HG03571 (cell line): ENCODE data around the gene PGLYRP3.
"Not testable (repeated sequence)": the region's sequence is repeated elsewhere in the genome, so short reads cannot be mapped to it uniquely, and the experiment has no call there.

Source experiments
- ATAC-seq: cut with Tn5 transposase; IDR thresholded peaks from one replicate; pipeline ENCODE4 v1.9.1; 2021; ENCODE audit not compliant: unreplicated experiment

Gene PGLYRP3

DNA sequence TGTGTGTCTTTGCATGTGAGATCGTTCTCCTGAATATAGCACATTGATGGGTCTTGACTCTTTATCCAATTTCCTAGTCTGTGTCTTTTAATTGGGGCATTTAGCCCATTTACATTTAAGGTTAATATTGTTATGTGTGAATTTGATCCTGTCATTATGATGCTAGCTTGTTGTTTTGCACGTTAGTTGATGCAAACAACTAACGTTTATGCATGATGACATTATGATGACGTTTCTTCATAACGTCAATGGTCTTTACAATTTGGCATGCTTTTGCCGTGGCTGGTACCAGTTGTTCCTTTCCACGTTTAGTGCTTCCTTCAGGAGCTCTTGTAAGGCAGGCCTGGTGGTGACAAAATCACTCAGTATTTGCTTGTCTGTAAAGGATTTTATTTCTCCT, 5.4 kb upstream of the PGLYRP3 start:
- ATAC-seq = not testable (repeated sequence)

DNA sequence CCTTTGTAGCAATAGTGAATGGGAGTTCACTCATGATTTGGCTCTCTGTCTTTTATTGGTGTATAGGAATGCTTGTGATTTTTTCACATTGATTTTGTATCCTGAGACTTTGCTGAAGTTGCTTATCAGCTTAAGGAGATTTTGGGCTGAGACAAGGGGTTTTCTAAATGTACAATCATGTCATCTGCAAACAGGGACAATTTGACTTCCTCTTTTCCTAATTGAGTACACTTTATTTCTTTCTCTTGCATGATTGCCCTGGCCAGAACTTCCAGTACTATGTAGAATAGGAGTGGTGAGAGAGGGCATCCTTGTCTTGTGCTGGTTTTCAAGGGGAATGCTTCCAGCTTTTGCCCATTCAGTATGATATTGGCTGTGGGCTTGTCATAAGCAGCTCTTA, 3.3 kb upstream of the PGLYRP3 start:
- not testable (repeated sequence) for ATAC-seq

DNA sequence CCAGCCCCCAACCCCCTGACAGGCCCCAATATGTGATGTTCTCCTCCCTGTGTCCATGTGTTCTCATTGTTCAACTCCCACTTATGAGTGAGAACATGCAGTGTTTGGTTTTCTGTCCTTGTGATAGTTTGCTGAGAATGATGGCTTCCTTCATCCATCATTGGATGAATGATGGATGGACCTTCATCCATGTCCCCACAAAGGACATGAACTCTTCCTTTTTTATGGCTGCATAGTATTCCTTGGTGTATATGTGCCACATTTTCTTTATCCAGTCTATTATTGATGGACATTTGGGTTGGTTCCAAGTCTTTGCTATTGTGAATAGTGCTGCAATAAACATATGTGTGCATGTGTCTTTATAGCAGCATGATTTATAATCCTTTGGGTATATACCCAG, 1.6 kb upstream of the PGLYRP3 start:
- not testable (repeated sequence) for ATAC-seq

DNA sequence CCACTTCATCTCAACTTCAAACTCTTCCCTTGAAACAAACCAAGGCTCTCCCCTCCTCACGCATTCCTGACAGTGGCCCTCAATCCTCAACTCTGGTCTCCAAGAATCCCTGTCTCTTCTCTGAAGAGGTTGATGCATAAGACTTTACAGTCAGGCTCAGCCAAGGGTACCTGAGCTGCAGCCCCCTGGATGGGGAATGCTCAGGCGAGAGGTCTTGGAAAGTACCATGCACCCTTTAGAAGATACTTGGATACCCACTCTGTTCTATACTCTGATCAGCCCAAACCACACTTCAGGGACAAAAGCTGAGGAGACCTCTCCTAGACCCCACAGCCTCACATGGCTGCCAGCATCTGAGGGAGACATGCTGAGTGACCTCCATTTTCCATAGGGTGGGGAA, 536 bp upstream of the PGLYRP3 start:
- ATAC-seq = no peak

DNA sequence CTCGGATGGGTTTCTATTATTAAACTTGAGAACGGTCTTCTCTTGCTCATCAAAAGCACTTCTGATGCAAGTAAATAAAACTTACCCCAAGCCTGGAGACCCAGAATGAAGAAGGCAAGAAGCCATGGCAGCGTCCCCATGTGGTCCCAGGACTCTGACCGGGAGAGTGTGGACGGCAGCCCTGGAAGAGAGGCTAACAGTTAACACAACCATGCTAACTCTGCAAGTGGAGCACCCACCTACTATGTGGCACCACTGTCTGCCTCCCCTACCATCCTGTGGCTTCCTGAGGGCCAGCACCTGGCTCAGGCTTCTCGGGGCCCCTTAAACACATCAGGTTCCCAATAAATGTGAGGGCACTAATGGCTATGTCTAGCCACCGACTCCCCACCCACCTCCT, 2.2 kb downstream of the PGLYRP3 start:
- ATAC-seq = no peak

DNA sequence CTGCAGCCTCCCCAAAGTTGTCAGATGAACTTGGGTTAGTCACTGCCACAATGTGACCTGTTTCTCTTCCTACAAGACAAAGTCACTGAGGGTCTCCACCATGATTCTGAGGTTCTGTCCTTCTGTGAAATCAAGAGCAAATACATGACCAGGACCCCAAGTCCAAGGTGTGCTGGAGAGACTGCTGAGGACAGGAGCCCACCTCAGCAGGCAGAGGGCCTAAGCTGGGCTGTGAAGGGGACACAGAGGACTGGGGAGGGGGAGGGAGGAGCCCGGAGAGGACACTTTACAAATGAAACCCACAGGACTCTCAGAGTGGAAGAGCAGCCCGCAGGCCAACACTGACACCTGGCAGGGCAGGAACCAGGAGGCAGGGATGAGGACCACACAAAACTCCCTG, 3.3 kb downstream of the PGLYRP3 start:
- ATAC-seq = no peak

DNA sequence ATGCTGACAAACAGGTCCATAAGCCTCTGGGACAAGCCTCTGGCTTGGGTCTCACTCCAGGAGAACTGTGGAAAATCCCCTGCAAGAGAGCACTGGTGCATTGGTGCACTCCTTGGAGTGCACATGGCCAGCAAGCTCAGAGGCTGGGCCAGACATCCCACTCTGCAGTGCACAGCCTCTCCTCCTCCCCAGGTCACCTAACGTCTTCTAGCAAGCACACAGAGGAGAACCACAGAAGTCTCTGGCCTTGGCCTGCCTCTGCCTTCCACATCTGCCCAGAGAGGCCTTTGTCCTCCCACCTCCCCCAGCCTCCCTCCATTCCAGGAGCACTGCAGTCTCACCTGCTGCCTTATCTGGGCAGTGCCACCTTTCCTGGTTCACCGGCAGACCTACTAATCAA, 4.2 kb downstream of the PGLYRP3 start:
- no peak for ATAC-seq

DNA sequence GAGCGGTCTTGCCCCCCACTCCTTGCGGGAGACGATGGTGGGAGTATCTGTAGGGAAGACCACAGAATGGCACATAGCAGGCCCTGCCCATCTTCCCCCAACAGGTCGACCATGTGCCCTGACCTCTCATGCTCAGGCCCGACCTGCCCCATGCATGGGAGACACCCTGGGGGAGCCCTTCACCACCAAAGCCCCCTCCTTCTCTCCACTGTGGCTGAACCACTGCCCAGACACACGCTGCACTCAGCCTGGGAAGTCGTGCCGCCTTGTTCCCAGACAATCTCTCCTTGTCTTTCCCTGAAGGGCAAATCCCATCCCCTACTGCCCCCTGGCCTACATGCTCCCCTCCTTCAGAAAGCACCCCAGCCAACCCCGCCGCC, 5.5 kb downstream of the PGLYRP3 start:
- ATAC-seq = no peak

DNA sequence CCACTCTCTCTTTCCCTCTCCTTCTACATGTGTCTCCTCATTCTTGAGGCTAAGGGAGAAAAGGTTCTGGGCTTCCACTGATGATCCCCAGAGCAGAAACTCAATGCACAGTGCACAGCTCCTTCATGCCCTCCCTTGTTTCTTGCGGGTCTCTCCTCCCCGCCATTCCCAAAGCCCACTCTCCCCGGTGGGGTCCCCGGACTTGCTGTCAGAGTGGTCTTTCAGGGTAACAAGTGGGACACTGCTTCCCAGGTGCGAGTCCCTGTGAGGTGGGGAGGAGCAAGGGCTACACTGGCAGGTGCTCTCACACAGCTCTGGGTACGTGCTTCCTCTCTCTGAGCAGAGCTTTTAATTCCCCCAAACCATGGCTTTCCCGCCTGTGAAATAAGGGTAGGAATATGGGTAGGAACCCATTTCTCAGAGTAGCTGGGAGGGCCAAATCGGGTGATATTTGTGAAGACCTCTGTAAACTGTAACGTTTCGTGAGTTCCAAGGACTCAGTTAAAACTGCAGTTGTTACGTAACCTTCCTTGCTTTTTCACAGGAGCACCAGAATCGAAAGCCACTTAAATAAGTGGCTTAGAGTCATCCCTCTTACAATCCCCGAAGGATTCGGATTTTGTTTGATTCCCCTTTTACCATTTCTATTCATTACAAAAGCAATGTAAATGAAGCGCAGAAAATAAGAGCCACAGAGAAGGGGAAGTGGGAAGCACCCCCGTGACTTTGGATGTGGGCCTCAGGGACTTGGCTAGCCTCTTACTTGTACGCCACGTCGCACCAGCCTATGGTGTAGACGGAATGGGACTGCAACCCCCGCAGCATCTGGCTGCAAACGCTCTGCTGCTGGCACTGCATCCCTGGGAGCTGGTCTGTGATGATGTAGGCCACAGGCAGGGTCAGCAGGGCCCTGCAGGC, 6.2 kb downstream of the PGLYRP3 start:
- no peak for ATAC-seq

DNA sequence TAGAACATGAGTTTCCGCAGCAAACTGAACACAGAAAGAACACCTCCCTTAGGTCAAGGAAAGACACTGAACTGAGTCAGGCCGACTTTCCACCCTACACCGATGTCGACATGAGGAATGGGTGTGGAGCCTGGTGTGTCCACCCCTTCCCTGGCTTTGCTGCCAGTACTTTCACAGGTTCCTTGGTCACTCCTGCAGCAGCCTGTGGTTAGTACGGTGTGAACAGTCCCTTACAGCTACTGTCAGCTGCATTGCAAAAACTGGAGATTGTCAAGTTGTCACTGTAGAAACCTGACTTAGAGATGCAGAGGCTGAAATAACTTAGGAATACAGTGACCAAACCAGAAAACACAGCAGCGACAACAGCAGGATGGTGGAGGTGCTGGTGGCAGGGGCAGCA, 7.1 kb downstream of the PGLYRP3 start:
- no peak for ATAC-seq

DNA sequence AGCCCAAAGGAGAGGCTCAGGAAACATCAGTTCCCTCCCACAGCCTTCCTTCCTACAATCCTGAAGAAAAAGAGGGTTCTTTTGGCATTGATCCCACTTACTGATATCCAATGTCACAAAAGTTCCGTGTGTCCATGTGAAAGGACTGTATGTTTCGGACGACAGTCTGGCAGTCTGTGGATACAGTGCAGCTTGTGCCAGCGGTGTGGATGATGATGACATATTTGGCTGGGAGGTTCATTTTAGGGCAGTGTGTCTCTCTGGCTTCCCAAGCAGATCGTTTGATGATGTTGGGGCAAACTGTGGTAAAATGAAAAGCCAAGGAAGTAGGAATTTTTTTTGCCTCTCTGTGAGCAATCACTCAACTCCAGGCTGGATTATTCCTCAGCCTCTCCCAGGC, 10.4 kb downstream of the PGLYRP3 start:
- ATAC-seq = no peak

DNA sequence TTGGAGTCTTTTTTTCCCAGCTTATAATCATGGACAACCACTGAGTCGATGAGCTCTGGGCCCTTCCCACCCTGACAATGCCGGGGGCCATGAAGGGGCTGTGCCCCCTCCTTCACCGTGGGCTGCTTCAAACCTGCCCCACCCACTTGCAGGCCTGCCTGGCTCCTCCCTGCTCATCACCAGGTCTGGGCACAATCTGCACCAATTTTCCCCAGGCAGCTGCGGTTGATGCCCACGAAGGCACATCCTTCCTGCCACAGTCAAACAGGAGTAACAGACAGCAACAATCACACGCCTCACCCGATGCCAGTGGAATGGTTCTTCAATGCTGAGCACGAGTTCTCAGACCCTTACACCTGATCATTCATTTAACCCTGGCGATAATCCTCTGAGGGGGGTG, 18.9 kb downstream of the PGLYRP3 start:
- no peak for ATAC-seq

DNA sequence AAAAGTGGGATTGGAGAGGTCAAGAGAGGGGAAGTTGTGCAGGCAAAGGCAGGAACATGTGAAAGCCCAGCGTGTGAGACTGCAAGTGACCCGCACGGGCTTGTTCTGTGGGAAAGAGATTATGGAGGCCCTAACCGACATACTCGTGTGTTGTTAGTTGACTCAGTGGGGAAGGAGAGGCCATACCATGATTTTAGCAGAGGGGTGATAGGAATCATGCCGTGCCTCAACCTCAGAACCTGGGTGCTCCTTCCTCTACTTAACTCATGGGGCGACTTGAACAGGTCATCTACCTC, 19.3 kb downstream of the PGLYRP3 start:
- ATAC-seq = no peak

DNA sequence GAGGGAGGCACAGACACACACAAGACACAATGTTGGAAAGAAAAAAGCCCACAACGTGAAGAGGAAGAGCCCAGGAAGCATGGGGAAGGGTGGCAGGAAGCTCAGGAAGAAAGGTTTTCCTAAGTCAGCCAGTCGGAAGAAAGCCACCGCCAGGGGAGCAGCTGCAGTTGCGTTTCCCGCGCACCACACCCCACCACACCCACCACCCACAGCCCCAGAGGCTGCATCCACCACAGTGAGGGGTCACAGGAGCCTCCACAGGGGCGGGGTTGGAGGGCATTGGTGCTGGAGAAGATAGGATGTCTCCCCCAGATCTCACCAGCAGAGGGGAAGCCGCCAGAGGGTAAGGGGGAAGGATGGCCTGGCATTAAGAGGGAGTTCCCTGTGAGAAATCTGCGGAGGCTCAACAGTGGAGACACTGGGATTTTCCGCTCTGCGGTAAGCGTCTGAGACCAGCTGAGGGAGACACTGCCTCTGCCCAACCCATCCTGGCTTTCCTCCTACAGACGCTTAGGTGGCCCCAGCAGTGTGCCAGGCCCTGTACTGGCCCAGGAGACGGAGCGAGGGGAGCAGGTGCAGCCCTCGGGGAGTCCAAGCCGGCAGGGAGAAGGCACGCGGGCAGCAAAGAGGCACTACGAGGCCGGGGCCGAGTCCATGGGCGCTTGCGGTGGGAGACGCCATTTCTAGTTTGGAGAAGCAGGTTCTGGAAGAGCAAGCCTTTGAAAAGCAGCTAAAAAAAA, 19.8 kb downstream of the PGLYRP3 start:
- ATAC-seq = no peak

DNA sequence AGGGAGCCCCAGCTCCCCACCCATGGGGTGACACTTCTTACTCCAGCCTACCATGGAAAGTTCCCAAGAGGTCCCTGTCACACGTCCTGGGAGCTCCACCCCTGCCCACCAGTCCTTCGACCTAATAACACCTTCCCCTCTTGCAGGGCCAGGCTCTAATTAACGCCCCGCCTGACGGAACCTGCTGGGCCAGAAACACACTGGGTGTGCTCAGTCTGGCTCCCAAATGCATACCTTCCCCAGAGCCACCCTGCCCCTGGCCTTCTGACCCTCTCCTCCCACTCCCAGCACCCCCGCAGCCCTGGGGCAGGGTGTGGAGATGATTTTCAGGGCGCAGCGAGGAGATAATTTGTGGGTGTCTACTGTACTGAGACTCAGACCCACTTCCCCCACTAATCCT, 20.6 kb downstream of the PGLYRP3 start:
- no peak for ATAC-seq

DNA sequence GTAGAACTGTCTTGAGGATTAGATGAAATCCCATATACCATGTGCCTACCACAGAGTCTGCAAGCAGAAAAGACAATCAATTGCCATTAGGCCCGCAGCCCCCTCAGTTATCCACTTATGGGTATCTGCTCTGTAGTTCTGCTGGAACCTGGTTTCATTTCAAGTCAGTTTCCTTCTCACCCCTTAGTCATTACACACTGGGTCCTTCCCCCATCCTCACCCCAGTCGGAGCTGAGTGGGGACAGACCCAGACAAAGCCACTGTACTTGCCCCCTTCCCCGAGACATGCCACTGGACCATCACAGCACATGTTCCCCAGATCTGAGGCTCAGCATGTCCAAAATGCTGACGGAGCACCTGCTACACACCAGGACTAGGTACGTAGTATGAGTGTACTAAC, 21.2 kb downstream of the PGLYRP3 start:
- ATAC-seq = no peak

DNA sequence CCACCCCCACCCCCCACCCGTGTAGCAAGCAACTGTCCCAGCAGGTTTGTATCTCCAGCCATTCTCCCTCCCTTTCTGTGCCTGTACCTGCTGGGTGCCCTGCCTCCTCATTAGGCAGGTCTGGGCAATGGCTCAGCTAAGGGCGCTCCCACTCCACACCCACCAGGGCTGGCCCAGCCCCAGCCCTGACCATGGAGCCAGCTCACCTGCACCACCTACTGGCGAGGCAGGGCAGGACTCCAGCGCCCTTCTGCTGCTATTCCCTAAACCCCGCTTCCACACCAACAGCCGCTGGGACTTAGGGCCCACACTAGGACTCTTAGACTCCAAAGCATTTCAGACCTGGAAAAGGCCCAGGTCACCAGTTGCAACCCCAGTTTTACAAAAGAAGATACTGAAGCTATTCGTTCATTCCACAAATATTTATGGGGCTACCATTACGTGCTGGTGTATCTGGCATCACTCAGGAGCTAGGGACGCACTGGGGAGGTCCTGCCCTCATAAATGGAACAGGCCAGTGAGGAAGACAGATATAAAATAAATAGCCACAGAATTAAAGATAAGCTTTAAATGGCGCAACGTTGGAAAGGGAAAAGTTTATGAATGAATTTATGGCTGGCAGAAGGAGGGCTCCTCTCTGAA, 24.0 kb downstream of the PGLYRP3 start:
- no peak for ATAC-seq

DNA sequence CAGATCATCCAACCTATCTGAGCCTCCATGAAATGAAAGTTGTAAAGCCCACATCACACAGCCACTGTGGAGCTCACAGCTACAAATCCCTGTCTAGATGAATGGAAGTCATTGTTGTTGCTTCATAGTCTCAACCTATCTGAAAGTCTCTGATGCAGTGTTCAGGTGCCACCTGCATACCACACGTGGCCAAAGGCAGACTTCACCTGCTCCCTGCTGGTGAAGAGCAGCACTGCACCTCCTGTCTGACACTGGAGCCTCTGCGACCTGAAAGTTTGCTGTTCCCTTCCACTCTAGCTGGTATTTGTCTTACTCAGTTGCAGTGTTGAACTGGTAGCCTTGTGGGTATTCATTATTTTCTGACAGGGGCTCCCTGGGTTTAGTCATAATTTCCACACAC, 34.9 kb downstream of the PGLYRP3 start:
- ATAC-seq = no peak

DNA sequence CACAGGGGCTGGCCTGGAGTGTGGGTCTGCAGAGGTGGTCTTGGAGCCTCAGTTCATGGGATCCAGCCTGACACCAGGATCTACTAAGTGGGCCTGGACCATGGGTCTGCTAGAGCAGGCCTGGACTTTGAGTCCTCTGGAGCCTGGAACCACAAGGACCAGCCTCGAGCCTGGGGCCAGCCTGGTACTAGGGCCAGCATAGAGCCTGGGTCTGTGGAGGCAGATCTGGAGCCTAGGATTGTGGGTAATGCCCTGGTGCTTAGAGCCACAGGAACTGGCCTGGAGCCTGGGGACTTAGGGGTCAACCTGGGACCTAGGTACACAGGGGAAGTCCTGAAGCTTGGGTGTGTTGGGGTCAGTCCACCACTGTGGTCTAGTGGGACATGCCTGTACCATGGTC, 40.6 kb downstream of the PGLYRP3 start:
- ATAC-seq = no peak

DNA sequence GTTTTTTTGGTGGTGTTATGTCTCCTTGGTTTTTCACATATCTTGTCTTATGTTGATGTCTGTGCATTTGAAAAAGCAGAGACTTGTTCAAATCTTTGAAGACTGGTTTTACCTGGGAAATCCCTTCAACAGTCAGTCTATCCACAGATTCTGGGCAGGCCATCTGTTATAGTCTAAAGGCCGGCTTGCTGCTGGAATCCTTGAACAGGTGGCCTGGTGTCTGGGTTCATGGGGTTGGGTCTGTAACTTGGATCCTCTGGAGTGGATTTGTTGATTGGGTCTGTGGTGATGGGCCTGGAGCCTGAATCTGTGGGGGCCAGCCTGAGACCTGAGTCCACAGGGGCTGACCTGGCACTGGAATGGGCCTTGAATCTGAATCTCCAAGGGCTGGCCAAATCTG, 41.0 kb downstream of the PGLYRP3 start:
- ATAC-seq = no peak

DNA sequence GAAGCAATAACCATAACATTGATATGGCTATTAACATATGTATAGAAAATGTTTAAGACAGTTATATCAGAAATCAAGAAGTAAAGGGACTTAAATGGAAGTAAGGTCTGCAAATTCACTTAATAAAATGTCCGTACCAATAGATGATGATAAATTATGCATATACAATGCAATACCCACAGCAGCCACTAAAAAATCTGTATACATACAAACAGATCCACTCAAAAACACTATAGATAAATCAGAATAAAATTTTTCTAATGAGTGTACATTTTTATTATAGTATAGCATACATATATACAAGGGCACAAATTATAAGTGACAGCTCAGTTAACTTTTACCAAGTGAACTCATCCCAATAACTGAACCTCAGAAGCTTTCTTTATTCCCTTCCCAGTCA, 47.3 kb downstream of the PGLYRP3 start:
- ATAC-seq = no peak

DNA sequence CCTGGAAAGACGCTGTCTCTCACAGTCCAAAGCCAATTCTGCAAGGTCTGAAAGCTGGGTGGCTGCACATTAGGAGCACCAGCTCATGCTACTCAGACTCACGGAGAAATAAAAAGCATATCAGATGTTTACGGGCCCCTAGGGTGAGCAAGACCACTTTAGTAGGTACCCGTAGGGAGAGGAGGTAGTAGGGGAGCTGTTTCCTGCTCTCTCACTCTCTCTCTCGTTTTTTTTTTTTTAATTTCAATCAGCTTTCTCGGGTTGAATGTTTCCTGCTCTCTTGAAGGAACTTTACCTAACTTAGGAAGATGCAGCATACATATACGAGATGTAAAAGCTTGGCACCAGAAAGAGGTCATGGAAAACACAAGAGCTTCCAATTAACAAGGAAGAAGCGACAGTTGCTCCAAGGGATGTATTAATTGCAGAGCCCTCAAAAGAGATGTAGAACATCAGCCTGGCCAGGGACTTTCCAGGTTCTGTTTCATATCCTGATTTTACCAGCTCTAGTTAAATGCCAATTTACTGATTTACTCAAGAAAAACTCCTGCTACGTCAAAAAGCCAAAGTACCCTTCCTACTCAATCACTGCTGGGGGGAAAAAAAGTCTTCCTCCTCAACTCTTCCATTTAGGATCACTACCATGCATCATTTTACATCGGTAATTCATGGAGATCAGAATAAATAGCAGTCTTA, 50.1 kb downstream of the PGLYRP3 start:
- ATAC-seq = no peak
